HG03025 (cell line): ENCODE measurements around the gene ATG2A.

Experiments
- ATAC-seq: cut with Tn5 transposase; IDR thresholded peaks from one replicate; pipeline ENCODE4 v1.9.1; 2021; ENCODE audit warnings: mild to moderate bottlenecking, moderate library complexity; ENCODE audit not compliant: unreplicated experiment, low FRiP score

ATG2A gene

DNA sequence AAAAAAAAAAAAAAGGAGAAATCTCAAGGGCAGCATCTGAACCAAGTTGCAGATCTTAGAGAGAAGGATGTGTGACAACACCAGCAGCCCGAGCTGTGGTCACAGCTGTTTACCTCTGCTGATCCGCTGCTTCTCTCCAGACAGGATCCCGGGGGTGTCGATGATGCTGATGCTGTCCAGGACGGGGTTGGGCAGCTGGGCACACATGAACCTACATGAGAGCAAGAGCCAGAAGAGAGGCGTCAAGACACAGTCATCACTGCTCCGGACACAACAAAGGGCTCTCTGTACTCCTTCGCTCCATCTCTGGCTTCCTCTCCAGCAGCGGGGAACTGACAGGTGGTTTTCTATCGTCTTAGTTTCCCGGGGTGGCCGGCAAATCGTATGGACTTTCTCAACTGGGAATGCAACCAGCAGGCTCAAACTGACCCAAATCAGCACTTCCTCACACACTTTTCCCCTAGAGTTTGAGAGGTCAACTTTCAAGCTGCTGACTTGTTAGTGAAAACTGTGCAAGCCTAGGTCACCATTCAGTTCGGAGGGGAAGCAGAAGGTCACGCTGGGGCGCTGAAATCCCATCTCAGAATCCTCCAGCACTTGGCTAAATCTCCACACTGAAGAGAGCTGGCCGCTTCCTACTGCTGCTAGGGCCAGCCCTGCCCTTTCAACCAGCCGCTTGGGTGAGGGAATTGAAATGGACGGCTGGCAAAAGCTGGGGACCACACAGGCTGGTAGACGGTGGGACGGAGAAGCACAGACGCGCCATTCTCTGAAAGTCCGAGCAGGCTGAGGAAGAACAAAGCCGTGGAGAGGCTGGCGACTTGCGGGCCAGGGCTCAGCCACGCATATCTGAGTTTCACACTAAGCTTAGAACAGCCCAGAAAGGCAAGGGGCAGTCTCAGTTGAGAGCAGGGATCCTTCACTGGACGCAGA, 42.4 kb downstream of the ATG2A start:
- ATAC-seq = no peak

DNA sequence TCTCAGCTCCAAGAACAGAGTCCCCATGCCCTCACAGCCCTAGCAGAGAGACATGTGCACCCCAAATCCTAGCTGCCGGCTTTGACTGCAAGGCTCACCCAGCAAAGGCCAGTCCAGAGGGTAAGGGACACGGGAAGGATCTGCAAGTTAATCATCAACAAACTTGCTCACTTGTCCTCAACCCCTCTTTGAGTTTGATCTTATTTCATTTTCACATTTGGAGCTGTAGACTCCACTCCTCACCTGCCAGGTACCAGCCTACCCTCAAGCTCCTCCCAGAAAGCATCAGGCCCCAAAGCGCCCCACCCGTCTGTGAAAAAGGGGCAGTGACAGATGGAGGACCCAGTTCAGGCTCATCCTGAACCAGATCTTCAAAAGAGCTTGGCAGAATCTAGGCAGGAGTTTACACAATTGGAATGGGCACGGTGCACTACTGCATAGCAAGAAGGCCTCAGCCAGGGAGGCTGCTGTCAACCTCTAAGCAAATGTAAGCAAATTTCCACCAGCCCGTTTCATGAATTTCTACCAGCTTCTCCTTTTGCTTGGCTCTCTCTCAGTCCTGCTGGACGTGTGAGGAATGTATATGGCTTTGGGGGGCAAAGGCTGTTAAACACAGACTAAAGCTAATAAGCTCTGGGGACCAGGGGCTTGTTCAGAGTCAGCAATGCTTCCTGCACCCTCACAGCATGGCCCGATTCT, 44.1 kb downstream of the ATG2A start:
- ATAC-seq = no peak

DNA sequence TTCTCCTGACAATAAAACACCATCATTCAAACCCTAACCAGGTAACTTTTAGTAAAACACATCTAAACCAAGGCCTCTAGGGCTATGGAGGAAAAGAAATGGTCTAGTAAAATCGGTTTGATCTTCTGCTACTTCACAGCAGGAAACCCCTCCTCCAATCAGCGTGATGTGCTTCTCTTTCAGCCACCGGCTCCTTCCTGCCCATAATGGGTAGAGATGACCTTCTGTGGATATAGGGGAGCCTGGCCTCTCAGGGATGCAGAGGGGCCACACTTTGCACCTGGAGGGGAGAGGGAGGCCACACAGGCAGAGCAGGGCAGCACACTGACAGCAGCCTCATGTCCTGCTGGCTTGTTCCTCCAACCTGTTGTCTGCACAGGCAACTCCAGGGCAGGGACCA, 45.5 kb downstream of the ATG2A start:
- ATAC-seq = no peak

GRCh38 chr11:64870893-64871466, 46.0 kb downstream of the ATG2A start:
- no peak for ATAC-seq

- no peak for ATAC-seq
Measured at GRCh38 chr11:64870176-64870892, 46.7 kb downstream of the ATG2A start.

DNA sequence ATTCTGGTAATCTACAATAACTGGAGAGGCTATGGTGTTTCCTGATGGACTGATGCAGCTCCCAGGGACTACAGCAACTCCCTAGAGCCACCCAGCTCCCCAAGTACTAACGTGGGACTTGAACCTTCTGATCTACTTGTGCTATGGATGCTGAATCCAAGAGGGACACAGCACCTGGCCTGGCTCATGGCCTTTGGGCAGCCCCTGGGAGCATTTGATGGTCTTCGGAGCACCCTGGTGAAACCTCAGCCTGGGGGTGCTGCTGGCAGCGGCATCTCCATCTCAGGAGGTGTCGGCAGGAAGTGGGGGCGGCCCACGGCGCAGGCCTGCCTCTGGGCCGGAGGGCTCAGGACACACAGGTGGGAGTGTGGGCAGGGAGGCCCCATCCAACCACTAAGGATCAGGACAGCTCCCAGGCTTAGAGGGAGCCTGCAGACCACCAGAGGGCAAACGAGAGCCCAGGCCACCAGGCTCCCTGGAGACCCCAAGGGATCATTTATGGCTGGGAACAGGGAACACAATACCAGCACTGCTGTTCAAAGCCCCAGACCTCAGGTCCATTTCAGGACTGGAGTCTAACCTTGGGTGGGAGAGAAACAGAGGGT, 47.3 kb downstream of the ATG2A start:
- no peak for ATAC-seq

DNA sequence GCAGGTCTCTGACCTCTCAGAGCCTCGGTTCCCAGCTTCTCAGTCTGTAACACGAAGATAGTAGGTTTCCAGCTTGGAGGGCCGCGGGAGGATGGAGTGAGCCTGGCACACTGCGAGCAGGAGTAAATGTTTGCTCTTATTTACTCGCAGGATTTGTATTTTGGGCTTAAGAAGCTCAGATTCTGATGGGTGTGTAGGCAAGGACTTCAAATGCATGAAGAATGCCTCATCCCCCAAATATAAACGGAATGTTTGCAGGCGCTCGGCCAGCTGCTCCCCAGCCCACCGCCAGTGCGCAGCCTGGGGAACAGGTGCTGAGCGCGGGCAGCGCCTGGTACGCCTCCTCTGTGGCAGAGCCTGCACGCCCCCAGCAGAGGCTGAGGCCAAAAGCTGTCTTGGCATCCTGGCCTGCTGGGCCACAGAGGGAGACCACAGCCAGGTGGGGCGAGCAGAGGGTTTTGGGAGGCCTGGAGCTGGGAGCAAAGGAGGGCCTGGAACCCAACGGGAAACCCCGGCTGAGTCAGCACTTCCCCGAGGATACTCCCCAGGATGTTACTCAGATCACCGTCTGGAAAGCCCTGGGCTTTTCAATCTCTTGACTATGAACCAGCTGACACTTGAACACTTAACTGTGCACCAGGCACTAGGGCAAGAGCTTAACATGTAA, 48.0 kb downstream of the ATG2A start:
- no peak for ATAC-seq

DNA sequence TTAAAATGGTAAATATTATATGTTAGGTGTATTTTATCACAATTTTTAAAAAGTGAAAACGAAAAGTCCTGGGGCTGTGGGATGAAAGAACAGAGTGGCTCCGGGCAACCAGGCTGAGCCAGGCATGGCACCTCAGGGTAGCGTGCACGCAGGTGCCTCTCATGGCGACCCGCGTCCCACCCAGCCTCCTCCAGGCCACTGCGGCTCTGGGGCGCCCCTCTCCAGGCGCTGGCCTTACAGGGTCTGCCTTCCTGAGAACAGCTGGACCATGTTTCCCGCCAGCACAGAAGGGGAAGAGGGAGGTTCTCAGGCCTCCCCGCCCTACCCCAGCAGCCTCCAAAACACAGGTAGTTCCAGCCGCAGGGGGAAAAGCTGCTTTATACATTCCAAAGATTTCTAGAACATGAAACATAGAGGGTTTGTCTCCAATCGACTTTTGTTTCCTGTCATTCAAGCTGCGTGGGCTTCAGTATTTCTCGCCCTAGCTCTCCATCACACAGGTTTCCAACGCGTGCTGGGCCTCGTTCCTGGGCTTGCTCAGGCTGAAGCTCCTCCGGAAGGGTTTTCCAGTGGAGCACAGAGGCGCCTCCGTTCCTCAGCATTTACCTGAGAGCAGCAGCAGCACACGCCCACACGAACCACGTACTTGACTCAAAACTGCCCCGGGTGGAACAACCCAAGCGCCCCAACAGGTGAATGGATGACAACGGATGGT, 49.1 kb downstream of the ATG2A start:
- ATAC-seq = no peak

GRCh38 chr11:64866173-64866491, 50.9 kb downstream of the ATG2A start:
- no peak for ATAC-seq

DNA sequence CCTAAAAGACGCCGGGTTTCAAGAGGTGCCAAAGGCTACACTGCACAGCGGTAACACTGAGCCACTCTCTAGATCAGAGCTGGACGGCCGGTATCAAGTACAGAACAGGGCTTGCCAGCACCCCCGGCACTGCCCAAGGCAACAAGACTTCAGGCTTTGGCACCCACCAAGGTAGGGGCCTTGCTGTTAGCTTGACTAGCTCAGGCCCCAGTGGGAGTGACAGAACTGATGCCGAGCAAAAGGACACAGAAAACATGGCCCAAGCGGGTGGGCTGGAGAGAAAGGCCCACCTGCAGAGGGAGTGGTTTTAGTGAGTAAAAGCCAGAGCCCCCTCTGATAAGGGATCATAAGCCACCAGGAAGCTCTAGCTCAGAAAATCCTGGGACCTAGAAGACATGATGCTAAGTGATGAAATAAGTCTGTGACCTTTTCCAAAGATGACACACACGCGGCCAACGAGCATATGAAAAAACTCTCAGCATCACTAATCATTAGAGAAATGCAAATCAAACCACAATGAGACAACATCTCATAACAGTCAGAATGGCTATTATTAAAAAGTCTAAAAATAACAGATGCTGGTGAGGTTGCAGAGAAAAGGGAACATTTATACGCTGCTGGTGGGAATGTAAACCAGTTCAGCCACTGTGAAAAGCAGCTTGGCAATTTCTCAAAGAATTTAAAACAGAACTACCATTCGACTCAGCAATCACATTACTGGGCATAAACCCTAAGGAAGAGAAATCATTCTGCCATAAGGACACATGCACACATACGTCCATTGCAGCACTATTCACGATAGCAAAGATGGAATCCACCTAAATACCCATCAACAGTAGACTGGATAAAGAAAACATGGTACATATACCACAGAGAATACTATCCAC, 51.5 kb downstream of the ATG2A start:
- ATAC-seq = no peak

DNA sequence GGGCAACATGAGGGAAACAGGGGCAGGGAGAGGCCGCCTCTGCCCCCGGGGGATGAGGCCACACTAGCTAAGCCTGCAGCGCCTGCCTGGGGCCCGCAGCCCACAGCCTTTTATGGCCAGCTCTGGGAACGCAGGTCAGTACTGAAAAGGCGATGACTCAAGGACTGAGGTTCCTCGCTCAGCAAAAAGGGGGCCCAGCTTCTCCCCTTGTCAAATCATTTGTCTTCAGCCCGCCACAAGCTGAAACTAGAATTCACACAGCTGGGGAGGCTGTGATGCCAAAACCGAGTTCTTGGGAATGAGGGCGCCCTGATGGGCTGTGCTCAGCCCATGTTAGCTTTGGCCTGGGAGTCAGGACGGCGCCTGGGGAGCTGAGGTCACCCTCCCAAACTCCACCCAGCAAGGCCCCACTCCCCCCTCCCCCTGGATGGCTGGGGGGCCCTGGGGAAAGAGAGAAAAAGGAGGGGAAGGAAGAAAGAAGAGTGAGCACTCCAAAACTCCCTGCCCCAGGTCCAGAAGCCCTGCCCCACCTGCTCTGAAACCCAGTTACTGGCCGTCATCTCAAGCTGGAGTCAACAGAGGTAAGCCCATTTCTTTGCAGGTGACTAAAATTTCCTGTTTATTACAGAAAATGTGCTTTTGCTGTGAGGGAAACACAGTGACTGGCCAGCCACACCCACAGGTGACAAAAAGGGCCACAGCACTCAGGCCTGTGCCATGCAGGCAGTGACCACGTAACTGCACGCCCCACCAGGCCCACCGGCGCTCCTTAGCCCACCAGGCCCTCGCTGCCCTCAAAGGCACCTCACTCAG, 52.3 kb downstream of the ATG2A start:
- no peak for ATAC-seq

- ATAC-seq = no peak
Measured at GRCh38 chr11:64864135-64864472, 52.9 kb downstream of the ATG2A start.

DNA sequence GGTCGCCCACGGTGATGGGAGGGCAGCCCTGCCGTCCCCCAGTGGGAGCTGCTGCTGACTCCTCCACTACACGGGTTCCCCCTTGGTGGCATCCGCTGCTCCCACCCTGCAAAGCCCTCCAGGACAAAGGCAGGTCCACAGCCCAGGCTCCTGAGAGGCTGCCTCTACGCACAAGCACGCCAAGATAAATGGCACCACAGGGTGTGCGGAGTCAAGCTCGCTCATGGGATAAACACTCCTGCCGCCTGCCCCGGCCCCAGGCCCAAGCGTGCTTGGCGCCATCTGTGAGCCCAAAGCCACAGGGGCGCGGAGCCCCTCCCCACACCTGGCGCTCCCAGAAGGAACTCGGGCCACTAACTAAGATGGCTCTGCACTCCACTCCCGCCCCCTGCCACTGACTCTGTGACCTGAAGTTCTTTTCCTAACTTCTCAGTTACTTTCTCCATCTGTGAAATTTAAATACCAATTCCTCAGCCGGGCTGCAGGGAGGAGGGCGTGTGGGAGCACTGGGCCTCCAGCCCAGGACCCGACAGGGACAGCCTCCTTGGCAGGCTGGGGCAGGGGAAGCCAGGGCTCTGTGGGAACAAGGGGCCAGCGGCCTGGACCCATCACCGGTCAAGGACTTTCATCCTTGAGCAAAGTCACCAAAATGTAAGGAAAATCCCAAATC, 53.5 kb downstream of the ATG2A start:
- ATAC-seq = no peak

DNA sequence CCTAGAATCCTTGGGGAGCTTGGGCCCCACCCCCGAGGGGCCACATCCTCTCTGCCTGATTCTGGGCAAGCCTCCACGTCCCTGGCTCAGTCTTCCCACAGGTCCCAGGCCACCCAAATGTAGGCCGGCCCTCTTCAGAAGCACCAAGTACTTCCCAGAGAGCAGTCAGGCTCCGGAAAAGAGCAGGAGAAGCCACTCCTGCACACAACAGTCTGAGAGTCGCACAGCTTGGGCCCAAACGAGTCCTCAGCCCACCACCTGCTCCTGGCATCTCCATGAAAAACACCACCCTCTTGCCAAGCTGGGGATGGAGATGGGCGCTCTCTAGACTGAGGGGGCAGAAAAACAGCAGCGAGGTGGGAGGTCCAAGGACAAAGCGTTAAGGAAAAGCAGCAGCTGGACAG, 54.0 kb downstream of the ATG2A start:
- ATAC-seq = no peak

DNA sequence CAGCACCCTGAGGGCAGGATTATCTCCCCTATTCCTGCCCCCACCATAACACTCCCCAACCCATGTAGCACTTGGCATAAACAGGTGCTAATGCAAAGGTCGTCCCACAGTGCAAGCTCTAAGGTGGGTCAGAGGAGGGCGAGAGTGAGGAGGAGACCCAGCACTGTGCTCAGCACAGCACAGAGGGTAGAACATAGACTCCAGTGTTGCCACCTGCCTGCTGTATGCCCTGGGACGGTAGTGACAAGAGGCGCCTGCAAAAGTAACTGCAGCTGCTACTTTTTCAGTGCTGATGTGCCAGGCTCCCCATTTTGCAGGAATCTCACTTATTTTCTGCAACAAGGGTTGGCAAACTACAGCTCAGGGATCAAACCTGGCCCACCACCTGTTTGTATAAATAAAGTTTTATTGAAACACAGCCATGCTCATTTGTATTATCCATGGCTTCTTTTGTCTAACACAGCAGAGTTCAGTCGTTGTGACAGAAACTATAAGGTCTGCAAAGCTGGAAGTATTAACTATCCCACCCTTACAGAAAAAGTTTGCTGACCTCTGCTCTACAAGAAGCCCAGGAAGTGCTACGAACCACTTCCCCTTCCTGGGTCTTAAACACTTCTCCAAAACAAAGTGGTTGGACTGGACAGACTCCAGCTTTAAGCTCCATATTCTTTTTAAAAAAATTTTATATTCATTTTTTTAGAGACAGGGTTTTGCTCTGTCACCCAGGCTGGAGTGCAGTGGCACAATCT, 55.6 kb downstream of the ATG2A start:
- no peak for ATAC-seq

GRCh38 chr11:64859542-64860414, 57.2 kb downstream of the ATG2A start:
- peak; percentile 48 for ATAC-seq
